ENCODE data around the gene MFSD6.

MFSD6 gene

GRCh38 chr2:190534310-190535120, 126.4 kb downstream of the MFSD6 start, which contains the start of gene NEMP2:
NEMP2 (minus strand) TSS chr2:190534722; CDS start chr2:190534655, 67 bp downstream.
- DNase-seq: peak; percentile 84

DNA sequence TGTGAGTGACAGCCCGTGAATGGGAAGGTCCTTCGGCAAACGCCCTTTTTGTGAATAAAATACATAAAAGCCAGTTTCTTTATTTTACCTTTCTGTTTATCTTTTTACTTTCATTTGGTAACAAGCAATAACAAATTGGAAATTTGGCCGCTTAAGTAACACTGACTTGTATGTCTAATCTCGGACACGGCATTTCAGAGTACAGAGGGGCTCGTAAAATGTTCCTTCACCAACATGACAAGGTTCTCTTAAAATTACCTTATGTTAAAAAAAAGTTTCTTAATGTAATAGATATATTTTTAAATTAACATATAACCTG, 126.9 kb downstream of the MFSD6 start:
- DNase-seq: no peak

DNA sequence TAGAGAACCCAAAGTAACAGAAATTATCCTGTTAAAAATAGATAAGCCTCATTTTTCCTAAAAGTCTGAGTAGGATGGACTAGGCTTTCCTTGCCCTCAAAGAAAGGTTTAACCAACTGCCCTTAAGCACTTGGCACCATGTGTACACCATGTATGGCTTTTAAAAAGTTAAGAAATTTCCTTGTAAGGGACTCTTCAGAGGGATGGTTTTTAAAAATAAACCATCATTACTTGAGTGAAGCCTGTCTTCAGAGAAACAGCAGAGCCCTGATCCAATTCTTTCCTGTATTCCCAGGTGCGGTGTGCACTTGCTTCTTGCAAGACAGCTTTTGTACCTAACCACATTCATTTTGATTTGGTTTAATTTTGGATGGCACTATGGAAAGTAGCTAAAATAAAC, 127.4 kb downstream of the MFSD6 start:
- DNase-seq: no peak

DNA sequence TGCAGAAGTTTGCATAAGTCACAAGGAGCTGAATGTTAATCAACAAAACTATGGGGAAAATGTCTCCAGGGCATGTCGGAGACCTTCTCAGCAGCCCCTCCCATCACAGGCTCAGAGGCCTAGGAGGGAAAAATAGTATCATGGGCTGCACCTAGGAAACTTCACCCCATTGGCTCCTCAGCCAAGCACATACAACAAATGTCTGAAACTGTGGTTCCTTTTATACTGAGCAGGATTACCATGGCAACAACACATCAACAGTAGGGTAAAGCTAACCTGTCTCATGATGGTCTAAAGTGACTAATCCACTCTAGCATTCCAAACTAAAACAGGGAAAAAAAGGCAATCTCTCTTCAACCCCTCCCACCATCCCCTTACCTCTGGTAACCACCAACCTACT, 129.6 kb downstream of the MFSD6 start:
- no peak for DNase-seq

DNA sequence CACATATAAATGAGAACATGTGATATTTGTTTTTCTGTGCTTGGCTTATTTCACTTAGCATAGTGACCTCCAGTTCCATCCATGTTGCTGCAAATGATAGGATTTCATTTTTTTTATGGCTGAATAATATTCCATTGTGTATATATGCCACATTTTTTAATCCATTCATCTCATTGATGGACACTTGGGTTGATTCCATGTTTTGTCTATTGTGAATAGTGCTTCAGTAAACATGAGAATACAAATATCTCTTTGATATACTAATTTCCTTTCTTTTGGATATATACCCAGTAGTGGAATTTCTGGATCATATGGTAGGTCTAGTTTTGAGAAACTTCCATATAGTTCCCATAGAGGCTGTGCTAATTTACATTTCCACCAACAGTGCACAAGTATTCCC, 130.0 kb downstream of the MFSD6 start:
- DNase-seq: no peak

GRCh38 chr2:190540048-190540447, 131.9 kb downstream of the MFSD6 start:
- DNase-seq: no peak

- no peak for DNase-seq
These were observed 136.9 kb downstream of the MFSD6 start for GRCh38 chr2:190545093-190545492.

DNA sequence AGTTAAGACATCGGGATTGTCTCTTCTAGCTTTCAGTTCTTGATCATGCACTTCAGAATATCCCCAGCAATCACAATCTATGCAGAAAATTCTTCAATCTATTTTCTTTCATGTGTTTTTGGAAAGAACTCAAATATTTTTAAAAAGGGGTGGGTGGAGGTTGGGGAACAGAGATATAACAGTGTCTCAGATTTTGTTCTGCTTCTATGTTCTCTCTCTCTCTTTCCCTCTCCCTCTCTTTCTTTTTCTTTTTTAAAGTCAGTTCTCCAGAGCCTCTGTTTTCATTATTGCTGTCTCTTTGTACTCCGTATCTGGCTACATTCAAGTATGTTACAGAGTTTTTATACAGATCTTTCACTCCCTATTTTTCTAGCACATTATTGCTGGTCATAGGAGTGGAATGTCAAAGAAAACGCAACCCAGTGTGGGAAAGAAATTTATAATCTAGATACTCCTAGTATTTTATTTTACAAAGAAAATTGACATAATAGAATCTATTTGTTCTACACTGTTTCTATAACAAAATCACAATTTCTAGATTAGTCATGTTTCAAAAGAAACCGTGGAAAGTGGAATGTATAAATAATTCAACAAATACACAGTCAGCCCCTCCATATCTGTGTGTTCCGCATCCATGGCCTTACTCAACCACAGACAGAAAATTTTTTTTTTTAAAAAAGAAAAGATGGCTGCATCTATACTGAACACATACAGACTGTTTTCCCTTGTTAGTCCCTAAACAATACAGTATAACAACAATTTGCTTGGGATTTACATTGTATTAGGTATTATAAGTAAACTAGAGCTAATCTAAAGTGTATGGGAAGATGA, 137.6 kb downstream of the MFSD6 start:
- no peak for DNase-seq

DNA sequence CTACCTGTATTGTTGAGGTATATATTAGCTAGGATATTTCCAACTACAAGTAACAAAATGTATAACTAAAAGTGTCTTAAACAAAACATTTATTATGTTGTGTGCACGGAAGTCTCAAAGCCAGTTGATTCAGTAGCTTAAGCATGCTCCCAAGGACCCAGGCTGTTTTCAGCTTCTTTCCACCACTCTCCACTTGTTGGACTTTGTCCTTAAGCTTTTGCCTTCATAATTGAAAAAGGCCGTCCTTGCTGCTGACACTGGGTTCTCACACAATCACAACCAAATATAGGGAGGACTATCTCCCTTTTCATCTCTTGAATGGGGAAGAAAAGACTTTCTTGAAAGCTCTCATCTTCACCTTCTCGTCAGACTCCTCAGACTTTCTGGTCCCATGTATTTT, 138.6 kb downstream of the MFSD6 start:
- DNase-seq: no peak

DNA sequence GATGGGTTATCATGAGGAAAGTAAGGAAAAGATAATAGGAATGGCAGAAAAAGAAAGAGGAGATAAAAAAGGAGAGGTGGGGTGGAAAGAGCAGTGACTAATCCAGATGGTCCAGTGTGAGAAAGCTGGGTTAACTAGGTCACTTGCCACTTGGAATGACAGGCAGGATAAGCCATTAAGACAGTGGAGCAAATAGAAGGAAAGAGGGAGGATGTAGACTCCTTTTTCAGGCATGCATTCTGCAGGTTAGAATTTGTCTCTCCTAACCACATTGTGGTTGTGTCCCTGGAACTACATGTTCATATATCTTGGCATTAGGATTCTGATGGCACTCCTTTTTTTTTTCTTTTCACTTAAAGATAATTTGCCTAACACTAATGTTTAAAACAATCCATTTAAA, 139.7 kb downstream of the MFSD6 start:
- DNase-seq: no peak

- no peak for DNase-seq
These were observed 142.0 kb downstream of the MFSD6 start for GRCh38 chr2:190550137-190550536.

Data from NCI-H2227 treated with DMSO at 0.1 percent for 48 hours (cell line).